PFSK-1 (cell line): Measurements from ENCODE around the gene LSP1.

ENCODE experiments used
- POLR2AphosphoS5 ChIP-seq: IDR thresholded peaks from 2 replicates; pipeline ENCODE4 v1.6.1; 2012; ENCODE audit warnings: low read depth, mild to moderate bottlenecking, control low read depth, low read length, moderate library complexity
- REST ChIP-seq, 2 experiments: IDR thresholded peaks; 2 replicates each; pipeline versions ENCODE4 v1.6.1 to v1.8.0; 2011 to 2012; ENCODE audit warnings: low read depth in 2 of 2, low read length in 2 of 2, control low read depth in 1 of 2, inconsistent platforms in 1 of 2, mild to moderate bottlenecking in 1 of 2, moderate library complexity in 1 of 2; ENCODE audit not compliant: insufficient read depth in 1 of 2
- TAF1 ChIP-seq: IDR thresholded peaks from 2 replicates; pipeline ENCODE4 v1.6.1; 2012; ENCODE audit warnings: low read length, control low read depth, borderline replicate concordance; ENCODE audit not compliant: insufficient read depth

GRCh38 chr11:1803246-1803645 is 49.6 kb upstream of the LSP1 start:
- TF ChIP-seq POLR2AphosphoS5 (no peak), TAF1 (no peak), REST (IDR thresholded peaks at IDR 0.05; ENCODE audit: insufficient read depth in 1 of 2, low read depth in 2 of 2, low read length in 2 of 2) (no peak)
